ENCODE data around the gene DPYD. TPM values are rescaled to one million over a fixed set of nuclear protein-coding genes. Genes with fewer than 3 reads are reported as not detected.

Gene DPYD
- total RNA-seq, 1 donor from 2014 or later: 8.8 TPM

DNA sequence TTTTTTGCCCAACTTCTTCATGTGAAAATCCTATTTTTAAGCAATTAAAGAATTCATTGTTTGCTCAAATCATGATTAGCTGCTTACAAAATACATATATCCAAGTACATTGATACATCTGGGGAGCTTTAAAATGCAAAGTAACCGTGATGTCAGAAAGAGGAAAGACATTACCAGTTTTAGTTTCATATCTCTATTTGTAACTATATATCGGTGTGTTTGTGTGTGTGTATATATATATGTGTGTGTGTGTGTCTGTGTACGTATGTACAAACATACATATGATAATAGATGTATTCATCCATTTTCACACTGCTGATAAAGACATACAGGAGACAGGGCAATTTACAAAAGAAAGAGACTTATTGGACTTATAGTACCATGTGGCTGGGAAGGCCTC, 310.1 kb downstream of the DPYD start:
- Histone ChIP-seq H3K9ac (ENCODE audit: low read length) (no peak overlapping the region), H3K27ac (ENCODE audit: low read depth, low read length) (no peak overlapping the region), H3K79me2 (ENCODE audit: insufficient read depth, low read length) (no peaks in the 10 kb centered on the region), H3K4me2 (ENCODE audit: low read length) (no peak overlapping the region), H3K4me3 (ENCODE audit: insufficient read depth, low read depth, low read length) (no peak overlapping the region), H3K4me1 (ENCODE audit: insufficient read depth, low read length) (no peaks in the 10 kb centered on the region), H3K9me3 (ENCODE audit: insufficient read depth, low read depth, low read length) (no peaks in the 10 kb centered on the region), H4K20me1 (ENCODE audit: insufficient read depth, low read length) (no peaks in the 10 kb centered on the region), H3K36me3 (ENCODE audit: insufficient read depth, low read length) (no peaks in the 10 kb centered on the region), H2AFZ (ENCODE audit: low read depth, low read length) (no peak overlapping the region), H3K27me3 (ENCODE audit: insufficient read depth, low read length) (no peaks in the 10 kb centered on the region)
- no peaks in the 10 kb centered on the region for H3K27me3 Mint-ChIP-seq (ENCODE audit: low read depth, unreplicated experiment)
- no peak overlapping the region for H3K4me3 Mint-ChIP-seq (ENCODE audit: unreplicated experiment)
- no peaks in the 10 kb centered on the region for H3K36me3 Mint-ChIP-seq (ENCODE audit: low read depth, unreplicated experiment)
- TF ChIP-seq EZH2 (IDR thresholded peaks at IDR 0.05; ENCODE audit: insufficient read depth, low read length) (no peak), CTCF (IDR thresholded peaks at IDR 0.05; ENCODE audit: insufficient read depth, low read depth, low read length) (no peak)
- FAIRE-seq (no peak), DNase-seq (ENCODE audit: low read depth) (no peak)
- no peaks in the 10 kb centered on the region for H3K4me1 Mint-ChIP-seq (ENCODE audit: low read depth, unreplicated experiment)
- H3K27ac Mint-ChIP-seq (ENCODE audit: unreplicated experiment): no peak overlapping the region
- no peaks in the 10 kb centered on the region for H3K9me3 Mint-ChIP-seq (ENCODE audit: unreplicated experiment)

GRCh38 chr1:97610102-97610501, 310.7 kb downstream of the DPYD start:
- FAIRE-seq (no peak), DNase-seq (ENCODE audit: low read depth) (no peak)
- H3K4me3 Mint-ChIP-seq (ENCODE audit: unreplicated experiment): no peak overlapping the region
- Histone ChIP-seq H3K36me3 (ENCODE audit: insufficient read depth, low read length) (no peaks in the 10 kb centered on the region), H3K27ac (ENCODE audit: low read depth, low read length) (no peak overlapping the region), H3K9ac (ENCODE audit: low read length) (no peak overlapping the region), H2AFZ (ENCODE audit: low read depth, low read length) (no peak overlapping the region), H3K27me3 (ENCODE audit: insufficient read depth, low read length) (no peaks in the 10 kb centered on the region), H3K4me3 (ENCODE audit: insufficient read depth, low read depth, low read length) (no peak overlapping the region), H3K79me2 (ENCODE audit: insufficient read depth, low read length) (no peaks in the 10 kb centered on the region), H3K9me3 (ENCODE audit: insufficient read depth, low read depth, low read length) (no peaks in the 10 kb centered on the region), H3K4me2 (ENCODE audit: low read length) (no peak overlapping the region), H3K4me1 (ENCODE audit: insufficient read depth, low read length) (no peaks in the 10 kb centered on the region), H4K20me1 (ENCODE audit: insufficient read depth, low read length) (no peaks in the 10 kb centered on the region)
- no peaks in the 10 kb centered on the region for H3K27me3 Mint-ChIP-seq (ENCODE audit: low read depth, unreplicated experiment)
- H3K9me3 Mint-ChIP-seq (ENCODE audit: unreplicated experiment): no peaks in the 10 kb centered on the region
- TF ChIP-seq CTCF (IDR thresholded peaks at IDR 0.05; ENCODE audit: insufficient read depth, low read depth, low read length): no peak
- no peak for TF ChIP-seq EZH2 (IDR thresholded peaks at IDR 0.05; ENCODE audit: insufficient read depth, low read length)
- H3K4me1 Mint-ChIP-seq (ENCODE audit: low read depth, unreplicated experiment): no peaks in the 10 kb centered on the region
- H3K27ac Mint-ChIP-seq (ENCODE audit: unreplicated experiment): no peak overlapping the region
- H3K36me3 Mint-ChIP-seq (ENCODE audit: low read depth, unreplicated experiment): no peaks in the 10 kb centered on the region

- Histone ChIP-seq H3K27me3 (ENCODE audit: insufficient read depth, low read length) (no peaks in the 10 kb centered on the region), H3K4me1 (ENCODE audit: insufficient read depth, low read length) (no peaks in the 10 kb centered on the region), H3K27ac (ENCODE audit: low read depth, low read length) (no peak overlapping the region), H3K4me3 (ENCODE audit: insufficient read depth, low read depth, low read length) (no peak overlapping the region), H3K79me2 (ENCODE audit: insufficient read depth, low read length) (no peaks in the 10 kb centered on the region), H3K4me2 (ENCODE audit: low read length) (no peak overlapping the region), H3K9ac (ENCODE audit: low read length) (no peak overlapping the region), H2AFZ (ENCODE audit: low read depth, low read length) (no peak overlapping the region), H4K20me1 (ENCODE audit: insufficient read depth, low read length) (no peaks in the 10 kb centered on the region), H3K36me3 (ENCODE audit: insufficient read depth, low read length) (no peaks in the 10 kb centered on the region), H3K9me3 (ENCODE audit: insufficient read depth, low read depth, low read length) (no peaks in the 10 kb centered on the region)
- no peaks in the 10 kb centered on the region for H3K9me3 Mint-ChIP-seq (ENCODE audit: unreplicated experiment)
- no peaks in the 10 kb centered on the region for H3K36me3 Mint-ChIP-seq (ENCODE audit: low read depth, unreplicated experiment)
- H3K4me1 Mint-ChIP-seq (ENCODE audit: low read depth, unreplicated experiment): no peaks in the 10 kb centered on the region
- no peaks in the 10 kb centered on the region for H3K27me3 Mint-ChIP-seq (ENCODE audit: low read depth, unreplicated experiment)
- H3K27ac Mint-ChIP-seq (ENCODE audit: unreplicated experiment): no peak overlapping the region
- H3K4me3 Mint-ChIP-seq (ENCODE audit: unreplicated experiment): no peak overlapping the region
- no peak for FAIRE-seq
- DNase-seq (ENCODE audit: low read depth): no peak
- TF ChIP-seq EZH2 (IDR thresholded peaks at IDR 0.05; ENCODE audit: insufficient read depth, low read length) (no peak), CTCF (IDR thresholded peaks at IDR 0.05; ENCODE audit: insufficient read depth, low read depth, low read length) (no peak)
Measured at GRCh38 chr1:97608272-97608671, 312.6 kb downstream of the DPYD start.

Measured in astrocyte (in vitro differentiated cells and primary cell).